COLO829 (cell line): Measurements from ENCODE around the gene SLC24A4.

Source experiments
- DNase-seq: peaks from one replicate; pipeline ENCODE4 v3.0.0; 2012; ENCODE audit warnings: low spot score

SLC24A4 gene

GRCh38 chr14:92475451-92476187 lies 152.7 kb downstream of the SLC24A4 start:
- no peak for DNase-seq

DNA sequence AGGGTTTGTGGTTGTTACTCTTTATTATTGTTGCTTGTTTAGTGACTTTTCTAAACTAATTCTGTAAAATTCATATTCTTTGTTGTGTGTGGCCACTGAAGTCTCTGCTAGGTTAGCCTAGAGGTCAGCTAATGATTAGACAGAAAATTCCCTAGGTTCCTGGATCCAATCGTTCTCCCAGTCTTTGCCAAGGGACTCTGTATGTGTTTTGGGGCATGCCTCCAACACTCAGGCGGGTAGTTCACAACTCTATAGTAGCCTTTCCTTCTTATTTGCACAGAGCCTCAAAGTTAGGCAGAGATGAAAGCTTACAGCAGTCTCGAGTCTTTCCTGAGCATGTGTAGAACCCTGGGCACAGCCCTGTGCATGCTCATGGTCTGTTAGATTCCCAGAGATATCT lies 157.9 kb downstream of the SLC24A4 start:
- DNase-seq = no peak

- DNase-seq = no peak
Observed at GRCh38 chr14:92481386-92481785, 158.4 kb downstream of the SLC24A4 start.

GRCh38 chr14:92481811-92482555 lies 159.0 kb downstream of the SLC24A4 start:
- no peak for DNase-seq

- no peak for DNase-seq
Observed at GRCh38 chr14:92482621-92483319, 159.8 kb downstream of the SLC24A4 start.

DNA sequence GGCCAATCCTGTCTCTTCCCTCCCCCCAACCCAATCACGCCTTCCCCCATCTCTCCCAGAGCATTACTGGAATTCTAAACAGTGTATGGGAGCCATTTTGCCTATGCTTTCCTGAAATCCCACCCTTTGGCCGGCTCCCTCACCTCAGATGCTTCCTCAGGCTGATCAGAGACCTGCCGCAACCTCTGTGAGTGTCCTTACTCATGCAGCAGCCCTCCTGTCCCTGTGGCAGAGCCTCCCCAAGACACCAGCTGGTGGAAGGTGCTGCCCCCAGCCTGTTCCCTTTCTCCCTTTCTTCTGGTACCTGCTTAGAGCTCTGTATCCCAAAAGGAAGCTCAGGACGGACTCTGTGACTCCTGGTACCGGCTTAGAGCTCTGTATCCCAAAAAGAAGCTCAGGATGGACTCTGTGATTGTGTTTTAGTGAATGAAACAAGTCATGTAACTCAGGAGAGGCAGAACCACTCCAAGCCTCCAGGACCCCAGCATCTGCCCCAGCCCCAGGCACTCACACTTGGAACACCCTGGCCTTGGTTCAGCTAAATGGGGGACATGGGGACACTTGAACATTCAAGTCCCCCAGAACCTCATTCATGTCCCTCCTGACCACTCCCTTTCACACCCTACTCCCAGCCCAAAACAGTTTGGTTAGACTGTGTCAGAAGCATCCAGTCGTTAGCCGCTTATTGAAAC lies 161.3 kb downstream of the SLC24A4 start:
- no peak for DNase-seq

GRCh38 chr14:92486881-92487280 lies 163.9 kb downstream of the SLC24A4 start:
- DNase-seq = no peak

DNA sequence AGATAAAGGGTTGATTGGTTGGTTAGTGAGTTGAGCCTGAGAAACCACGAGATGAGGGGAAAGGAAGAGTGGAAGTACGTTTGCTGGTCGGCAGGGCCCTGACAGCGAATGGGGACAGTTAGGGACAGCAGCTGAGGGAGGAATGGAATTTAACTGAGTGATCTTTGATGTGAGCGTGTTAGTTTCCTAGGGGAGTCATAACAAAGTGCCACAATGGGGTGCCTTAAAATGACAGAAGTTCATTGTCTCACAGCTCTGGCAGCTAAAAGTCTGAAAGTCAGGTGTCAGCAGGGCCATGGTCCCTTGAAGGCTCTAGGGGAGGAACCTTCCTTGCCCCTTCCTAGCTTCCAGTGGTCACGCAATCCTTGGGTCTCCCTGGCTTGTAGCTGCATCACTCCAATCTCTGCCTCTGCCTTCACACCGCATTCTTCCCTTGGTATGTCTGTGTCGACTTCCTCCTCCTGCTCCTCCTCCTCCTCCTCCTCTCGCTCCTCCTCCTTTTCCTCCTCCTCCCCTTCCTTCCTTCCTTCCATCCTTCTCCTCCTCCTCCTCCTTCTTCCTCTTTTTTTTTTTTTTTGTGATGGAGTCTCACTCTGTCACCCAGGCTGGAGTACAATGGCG lies 164.7 kb downstream of the SLC24A4 start:
- no peak for DNase-seq

GRCh38 chr14:92489394-92490238 lies 166.7 kb downstream of the SLC24A4 start:
- no peak for DNase-seq

GRCh38 chr14:92490239-92490959 lies 167.4 kb downstream of the SLC24A4 start:
- no peak for DNase-seq

GRCh38 chr14:92491782-92492181 lies 168.8 kb downstream of the SLC24A4 start:
- DNase-seq = no peak

- DNase-seq = no peak
Observed at GRCh38 chr14:92492258-92492657, 169.3 kb downstream of the SLC24A4 start.

DNA sequence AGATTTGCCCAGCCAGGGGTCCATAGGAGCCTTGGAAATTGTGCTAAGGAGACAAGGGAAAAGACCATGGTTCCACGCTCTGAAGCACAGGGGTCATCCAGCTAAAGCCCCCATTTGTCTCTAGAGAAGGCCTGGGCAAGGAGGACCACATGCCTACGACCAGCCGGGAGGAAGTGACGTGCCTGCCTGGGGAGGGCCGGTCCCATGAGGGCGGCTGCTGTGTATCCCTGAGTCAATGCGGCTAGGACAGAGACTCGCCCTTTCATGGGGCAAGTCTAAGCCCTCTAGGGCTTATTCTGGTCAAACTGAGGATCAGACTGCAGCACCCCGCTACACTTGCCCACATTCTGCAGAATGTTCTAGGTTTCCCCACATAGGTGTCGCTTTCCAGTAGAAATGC lies 170.1 kb downstream of the SLC24A4 start:
- no peak for DNase-seq

DNA sequence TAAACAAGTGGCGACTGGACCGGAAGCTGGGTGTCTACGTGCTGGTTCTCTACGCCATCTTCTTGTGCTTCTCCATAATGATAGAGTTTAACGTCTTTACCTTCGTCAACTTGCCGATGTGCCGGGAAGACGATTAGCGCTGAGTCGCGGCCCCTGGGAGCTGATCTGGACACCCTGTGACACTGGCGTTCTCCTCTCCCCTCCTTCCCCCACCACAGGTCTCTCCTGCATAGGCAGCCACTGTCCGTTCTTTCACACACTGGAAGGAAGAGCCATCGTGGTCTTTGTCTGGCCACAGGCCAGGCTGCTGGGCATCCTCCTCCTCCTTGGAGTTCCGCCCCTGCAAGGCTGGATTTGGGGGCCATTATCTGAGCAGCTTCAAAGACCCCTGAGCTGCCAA lies 170.5 kb downstream of the SLC24A4 start:
- no peak for DNase-seq

GRCh38 chr14:92494512-92494911 lies 171.5 kb downstream of the SLC24A4 start:
- no peak for DNase-seq

DNA sequence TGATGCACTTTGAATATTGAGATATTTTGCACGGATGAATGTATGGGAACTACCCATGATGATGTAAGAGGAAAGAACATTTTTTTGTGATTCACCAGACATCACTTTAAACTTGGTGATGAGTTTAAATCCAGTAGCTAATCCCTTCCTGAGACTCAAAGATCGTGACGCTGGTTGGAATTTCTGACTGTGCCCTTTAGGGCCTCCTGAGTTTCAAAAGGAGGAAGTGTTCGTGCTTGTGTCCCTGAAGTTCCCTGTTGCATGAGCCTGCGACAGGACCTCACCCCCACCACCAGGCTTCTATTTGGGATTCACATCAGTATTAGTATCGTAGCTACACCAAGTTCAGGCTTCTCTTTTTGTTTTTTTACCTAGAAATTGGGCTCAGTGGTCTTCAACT lies 172.1 kb downstream of the SLC24A4 start:
- no peak for DNase-seq

- DNase-seq = no peak
Observed at GRCh38 chr14:92496191-92496857, 173.4 kb downstream of the SLC24A4 start.

DNA sequence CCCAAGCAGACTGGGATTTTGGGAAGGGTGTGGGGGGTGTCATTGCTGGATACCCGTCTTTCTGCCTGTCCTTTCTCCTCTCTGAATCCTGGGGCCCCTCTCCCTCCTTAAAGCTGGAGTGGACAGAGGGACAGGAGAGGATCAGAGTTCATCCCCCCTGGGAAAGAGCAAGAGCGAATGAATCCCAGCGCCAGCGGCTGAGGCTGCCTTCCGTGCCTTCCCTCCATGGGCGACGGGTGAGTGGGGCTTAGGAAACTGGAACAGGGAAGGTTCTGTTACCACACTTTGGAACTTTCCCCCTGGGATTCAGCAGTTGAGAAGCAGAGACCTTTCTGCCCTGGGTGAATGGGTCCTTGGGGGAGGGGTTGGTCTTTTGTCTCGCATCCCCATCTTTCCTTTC lies 174.4 kb downstream of the SLC24A4 start:
- DNase-seq = no peak

GRCh38 chr14:92499234-92499633 lies 176.3 kb downstream of the SLC24A4 start:
- no peak for DNase-seq

DNA sequence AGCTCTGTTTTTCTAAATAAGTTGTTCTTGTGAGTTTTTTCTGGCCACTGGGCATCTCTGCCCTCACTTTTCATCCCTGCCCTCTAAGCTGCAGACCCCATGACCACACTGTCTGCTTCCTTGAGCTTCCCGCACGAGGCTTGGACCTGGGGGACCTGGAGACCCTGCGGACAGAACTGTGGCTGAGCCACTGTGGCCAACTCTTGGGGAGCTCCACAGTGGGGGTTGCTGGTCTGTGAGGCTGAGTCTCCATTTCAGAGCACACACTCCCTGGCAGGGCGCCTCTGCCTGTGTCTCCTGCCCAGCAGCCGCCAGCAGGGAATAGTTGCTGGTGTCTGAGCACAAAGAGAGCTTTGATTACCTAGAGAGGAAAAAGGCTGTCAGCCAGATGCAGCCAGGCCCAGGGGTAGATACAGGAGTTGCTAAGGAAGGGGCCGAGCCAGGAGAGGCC lies 177.6 kb downstream of the SLC24A4 start:
- DNase-seq = peak; percentile 75
